Superior temporal gyrus (tissue), 1 donor: Measurements from ENCODE around the gene TADA1.

ENCODE experiments used
- DNase-seq: peaks from one replicate; pipeline ENCODE4 v3.0.0-alpha.2; 2016; ENCODE audit errors: extremely low spot score

TADA1 gene

GRCh38 chr1:166875734-166876539, at the start of gene TADA1:
TADA1 (minus strand) TSS chr1:166876264; CDS start chr1:166876233, 31 bp downstream.
- DNase-seq, result peak; percentile 96

GRCh38 chr1:166924823-166925541, 48.9 kb upstream of the TADA1 start:
- no peak for DNase-seq

GRCh38 chr1:166920561-166921475, 44.8 kb upstream of the TADA1 start:
- DNase-seq, result no peak

GRCh38 chr1:166918956-166919316, 42.9 kb upstream of the TADA1 start:
- DNase-seq, result no peak

- DNase-seq, result no peak
These were observed 42.3 kb upstream of the TADA1 start for GRCh38 chr1:166918088-166918955.

- no peak for DNase-seq
These were observed 39.9 kb upstream of the TADA1 start for GRCh38 chr1:166915941-166916340.

GRCh38 chr1:166915042-166915441, 39.0 kb upstream of the TADA1 start:
- no peak for DNase-seq

GRCh38 chr1:166914111-166914510, 38.0 kb upstream of the TADA1 start:
- no peak for DNase-seq

GRCh38 chr1:166911624-166912023, 35.6 kb upstream of the TADA1 start:
- no peak for DNase-seq

- peak; percentile 89 for DNase-seq
These were observed 34.4 kb upstream of the TADA1 start for GRCh38 chr1:166910396-166910994.

GRCh38 chr1:166908942-166909341, 32.9 kb upstream of the TADA1 start:
- DNase-seq, result no peak

- no peak for DNase-seq
These were observed 31.7 kb upstream of the TADA1 start for GRCh38 chr1:166907763-166908162.

- no peak for DNase-seq
These were observed 31.0 kb upstream of the TADA1 start for GRCh38 chr1:166907051-166907450.

GRCh38 chr1:166906647-166907046, 30.6 kb upstream of the TADA1 start:
- DNase-seq, result no peak

- DNase-seq, result no peak
These were observed 29.8 kb upstream of the TADA1 start for GRCh38 chr1:166905900-166906299.

- DNase-seq, result no peak
These were observed 29.1 kb upstream of the TADA1 start for GRCh38 chr1:166905136-166905535.

- DNase-seq, result no peak
These were observed 27.2 kb upstream of the TADA1 start for GRCh38 chr1:166903232-166903631.

- no peak for DNase-seq
These were observed 26.2 kb upstream of the TADA1 start for GRCh38 chr1:166902279-166902678.

- DNase-seq, result no peak
These were observed 24.9 kb upstream of the TADA1 start for GRCh38 chr1:166900987-166901386.

- no peak for DNase-seq
These were observed 23.7 kb upstream of the TADA1 start for GRCh38 chr1:166899769-166900168.

- no peak for DNase-seq
These were observed 19.7 kb upstream of the TADA1 start for GRCh38 chr1:166895766-166896165.
